Testis (tissue), 3 donors: ENCODE measurements around the gene C6orf120. TPM values are rescaled to one million over a fixed set of nuclear protein-coding genes. Genes with fewer than 3 reads are reported as not detected.
A peak's percentile ranks its signal among the peaks of the same experiment; 100 is the strongest.

Experiments
- DNase-seq: peaks from one replicate; pipeline ENCODE4 v3.0.0-alpha.2; 2019
- H3K27ac ChIP-seq, 2 donors: fragments of 200-600 bp; sonication (generic); one replicate each; pipeline ENCODE4 v1.5.1; 2019
- H3K27me3 ChIP-seq: fragments of 200-600 bp; sonication (generic); one replicate; pipeline ENCODE4 v1.5.1; 2019
- H3K36me3 ChIP-seq: fragments of 200-600 bp; sonication (generic); one replicate; pipeline ENCODE4 v1.5.1; 2017; ENCODE audit warnings: low read depth; ENCODE audit errors: missing control alignments
- H3K4me1 ChIP-seq: fragments of 200-600 bp; sonication (generic); one replicate; pipeline ENCODE4 v1.5.1; 2019
- H3K4me3 ChIP-seq, 2 donors: fragments of 200-600 bp; sonication (generic); one replicate each; pipeline ENCODE4 v1.5.1; 2017 to 2019
- H3K9me3 ChIP-seq: fragments of 200-600 bp; sonication (generic); one replicate; pipeline ENCODE4 v1.5.1; 2017
- POLR2A ChIP-seq: fragments of 450-650 bp; IDR thresholded peaks from one replicate; pipeline ENCODE4 v1.6.1; 2017; ENCODE audit warnings: antibody characterized with exemption, mild to moderate bottlenecking, moderate library complexity
- WGBS, 2 donors: methylation state at CpG; one replicate each; pipeline ENCODE4 v1.1.5; 2018; 5-methylcytosine and 5-hydroxymethylcytosine counted together
- intact Hi-C: fragments of 100-400 bp; cut with DNase I; formaldehyde crosslinking; loops from one replicate; pipeline ENCODE4 v1.15.1; 2023; ENCODE audit warnings: low total_unique reads
- polyA plus RNA-seq: library from polyadenylated mRNA; stranded (reverse); fragments of 350-450 nt; fragmentation: Illumina TruSeq; extraction: RNeasy Lipid Tissue Mini Kit (QIAGEN cat#74804); gene quantifications from one replicate; pipeline ENCODE4 v1.2.3, GENCODE V29; 2014; ENCODE audit warnings: low read depth, low replicate concordance; ENCODE audit not compliant: insufficient read depth
- total RNA-seq, 2 donors: library from RNA; depleted of rRNA; stranded (reverse); fragments of >200 nt; gene quantifications; one replicate each; pipeline ENCODE4 v1.2.3, GENCODE V29; 2016
- TF ChIP-seq, protein P1 (sequence below), 3 experiments: fragments of 450-650 bp in 2 of 3; fragments of 200-600 bp in 1 of 3; sonication (generic) in 1 of 3; IDR thresholded peaks; one replicate each; pipeline ENCODE4 v1.5.1; 2016 to 2019; ENCODE audit warnings: antibody characterized with exemption in 3 of 3, mild to moderate bottlenecking in 2 of 3, moderate library complexity in 1 of 3

The C6orf120 gene
- total and polyA plus RNA-seq, 3 donors from 2014 or later = 16.9 to 29.9 (median 24.0) TPM

DNA sequence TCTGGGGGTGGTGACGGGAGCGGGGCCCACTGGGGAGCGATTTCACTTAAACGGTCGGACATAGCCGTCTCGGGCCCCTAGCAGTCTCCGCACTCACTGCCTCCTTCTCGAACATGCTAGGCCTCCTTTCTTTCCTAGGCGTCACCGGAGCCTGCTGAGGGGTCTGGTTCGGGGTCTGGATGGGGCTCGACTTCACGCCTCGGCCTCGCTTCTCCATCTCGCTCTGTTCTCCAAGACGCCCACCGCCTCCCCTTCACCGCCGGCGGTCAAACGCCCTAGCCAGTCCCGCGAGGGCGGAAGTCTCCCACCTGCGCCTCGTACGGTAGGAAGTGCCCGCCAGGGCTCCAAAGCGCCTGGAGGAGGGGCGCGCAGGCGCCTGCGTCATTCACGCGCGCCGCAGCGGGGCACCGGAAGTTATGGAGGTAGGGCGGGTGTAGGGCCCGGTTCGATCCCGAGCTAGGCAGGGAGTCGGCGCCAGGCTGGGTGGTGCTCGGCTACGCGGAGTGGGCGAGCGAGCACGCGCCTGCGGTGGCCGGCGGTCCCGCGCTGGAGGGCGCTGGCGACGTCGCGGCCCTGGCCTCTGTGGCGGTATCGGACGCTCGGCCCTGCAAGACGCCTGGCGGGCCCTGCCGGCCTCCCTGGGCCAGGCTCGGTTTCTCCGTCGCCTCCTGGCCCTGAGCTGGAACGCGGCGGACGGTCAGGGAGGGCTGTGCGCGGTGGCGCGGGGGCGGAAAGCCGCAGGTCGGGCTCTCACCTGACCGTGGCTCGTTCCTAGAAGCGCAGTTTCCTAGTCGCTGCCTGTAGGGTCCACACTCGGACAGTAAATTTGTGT lies 49.5 kb downstream of the C6orf120 start, which contains the start of the genes DYNLT2 and ERMARD:
DYNLT2 (minus strand) TSS at position 331 of the 832 bp plus-strand sequence; CDS start at position 217, 114 bp downstream.
ERMARD (plus strand) TSS at position 381 of the 832 bp plus-strand sequence; CDS start at position 417, 36 bp downstream.
- 0 to 1% methylated on average over 7 to 67 of the region's 90 CpGs for WGBS, 2 donors
- H3K9me3 ChIP-seq = no peaks in the 10 kb centered on the region
- peak; percentile 95 for DNase-seq
- H3K27ac ChIP-seq = peak within 1 kb of the TSS; percentile 86 to 88
- H3K27me3 ChIP-seq = no peaks in the 10 kb centered on the region
- H3K36me3 ChIP-seq = no peaks in the 10 kb centered on the region
- peaks cover 11% of the 10 kb centered on the region for H3K4me1 ChIP-seq
- H3K4me3 ChIP-seq = peak within 1 kb of the TSS; percentile 85 to 94
- intact Hi-C loops = no loop called here
- TF ChIP-seq POLR2A = peak; percentile 49
- TF ChIP-seq, protein P1, sequence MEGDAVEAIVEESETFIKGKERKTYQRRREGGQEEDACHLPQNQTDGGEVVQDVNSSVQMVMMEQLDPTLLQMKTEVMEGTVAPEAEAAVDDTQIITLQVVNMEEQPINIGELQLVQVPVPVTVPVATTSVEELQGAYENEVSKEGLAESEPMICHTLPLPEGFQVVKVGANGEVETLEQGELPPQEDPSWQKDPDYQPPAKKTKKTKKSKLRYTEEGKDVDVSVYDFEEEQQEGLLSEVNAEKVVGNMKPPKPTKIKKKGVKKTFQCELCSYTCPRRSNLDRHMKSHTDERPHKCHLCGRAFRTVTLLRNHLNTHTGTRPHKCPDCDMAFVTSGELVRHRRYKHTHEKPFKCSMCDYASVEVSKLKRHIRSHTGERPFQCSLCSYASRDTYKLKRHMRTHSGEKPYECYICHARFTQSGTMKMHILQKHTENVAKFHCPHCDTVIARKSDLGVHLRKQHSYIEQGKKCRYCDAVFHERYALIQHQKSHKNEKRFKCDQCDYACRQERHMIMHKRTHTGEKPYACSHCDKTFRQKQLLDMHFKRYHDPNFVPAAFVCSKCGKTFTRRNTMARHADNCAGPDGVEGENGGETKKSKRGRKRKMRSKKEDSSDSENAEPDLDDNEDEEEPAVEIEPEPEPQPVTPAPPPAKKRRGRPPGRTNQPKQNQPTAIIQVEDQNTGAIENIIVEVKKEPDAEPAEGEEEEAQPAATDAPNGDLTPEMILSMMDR (IDR thresholded peaks at IDR 0.05) = peak in 2 of 3 experiments; percentile 26 to 45

DNA sequence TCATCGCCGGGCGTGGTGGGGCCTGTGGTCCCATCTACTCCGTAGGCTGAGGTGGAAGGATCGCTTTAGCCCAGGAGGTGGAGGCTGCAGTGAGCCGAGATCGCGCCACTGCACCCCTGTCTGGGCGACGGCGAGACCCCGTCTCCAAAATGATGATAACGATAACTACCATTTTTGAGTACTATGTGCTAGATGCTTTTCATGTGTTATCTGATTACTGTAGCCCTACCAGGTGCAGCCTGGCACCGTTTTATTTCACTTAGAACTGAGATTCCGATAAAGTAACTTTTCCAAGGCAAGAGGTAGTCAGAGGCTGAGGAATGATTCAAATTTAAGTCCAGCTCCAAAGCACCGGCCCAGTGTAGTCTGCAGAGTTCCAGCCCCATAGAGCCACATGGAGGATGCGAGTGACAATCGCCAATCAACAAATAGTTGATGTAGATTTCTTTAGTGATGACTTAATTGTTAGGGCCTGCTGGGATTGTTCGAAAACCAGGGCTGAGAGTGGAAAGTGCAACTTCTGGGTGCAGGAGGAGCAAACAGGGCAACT lies 50.2 kb downstream of the C6orf120 start:
- Histone ChIP-seq H3K27me3 (no peaks in the 10 kb centered on the region), H3K4me1 (peaks cover 11% of the 10 kb centered on the region), H3K4me3 (peak overlapping the region; percentile 85 to 94), H3K27ac (peak overlapping the region; percentile 86 to 88), H3K9me3 (no peaks in the 10 kb centered on the region), H3K36me3 (no peaks in the 10 kb centered on the region)
- intact Hi-C loops = no loop called here
- WGBS, 2 donors = 5 to 7% methylated on average over 15 to 19 of the region's 19 CpGs
- DNase-seq = peak; percentile 30
- TF ChIP-seq POLR2A = no peak
- TF ChIP-seq, protein P1 (IDR thresholded peaks at IDR 0.05) = no peak

Other genes starting within 250 kb of the C6orf120 start
- 100 to 1,000 TPM in 1 of 2 donors, 10 to 100 TPM in 1; 84.0 to 101 TPM for gene WDR27, start 97 bp upstream of the C6orf120 start, total RNA-seq
- 32.8 TPM for gene WDR27, start 97 bp upstream of the C6orf120 start, polyA plus RNA-seq
- 10 to 100 TPM; 46.1 to 64.0 TPM for gene PHF10, start 22.4 kb downstream of the C6orf120 start, total RNA-seq
- gene PHF10, start 22.4 kb downstream of the C6orf120 start, polyA plus RNA-seq = 69.5 TPM
- 10 to 100 TPM; 15.4 to 20.4 TPM for gene DYNLT2, start 49.4 kb downstream of the C6orf120 start, total RNA-seq
- gene DYNLT2, start 49.4 kb downstream of the C6orf120 start, polyA plus RNA-seq = 59.4 TPM
- gene ERMARD, start 49.5 kb downstream of the C6orf120 start, total RNA-seq = 10 to 100 TPM; 48.3 to 56.6 TPM
- gene ERMARD, start 49.5 kb downstream of the C6orf120 start, polyA plus RNA-seq = 77.6 TPM